H7 (cell line): ENCODE results near the gene RPS6KA2. TPM values are rescaled to one million over a fixed set of nuclear protein-coding genes. Genes with fewer than 3 reads are reported as not detected.

ENCODE experiments used
- DNase-seq: peaks from one replicate; pipeline ENCODE4 v3.0.0; 2012
- H3K27me3 ChIP-seq: 2 replicates; pipeline ENCODE4 v1.6.0; 2011; ENCODE audit warnings: mild to moderate bottlenecking, low read length; ENCODE audit not compliant: control insufficient read depth, insufficient read depth
- H3K36me3 ChIP-seq: replicated peaks from 2 replicates; pipeline ENCODE4 v1.5.1; 2011; ENCODE audit warnings: low read length; ENCODE audit not compliant: control insufficient read depth, insufficient read depth
- H3K4me3 ChIP-seq: 2 replicates; pipeline ENCODE4 v1.5.1; 2011; ENCODE audit warnings: low read depth, mild to moderate bottlenecking, control low read depth, low read length, moderate library complexity; ENCODE audit not compliant: insufficient read depth
- total RNA-seq: library from RNA; depleted of rRNA; stranded (reverse); fragments of >200 nt; shearing (Covaris generic); gene quantifications from 2 replicates; pipeline ENCODE4 v1.2.3, GENCODE V29; 2014

RPS6KA2 gene
- total RNA-seq, 1 experiment from 2014 or later = 12.7 TPM

DNA sequence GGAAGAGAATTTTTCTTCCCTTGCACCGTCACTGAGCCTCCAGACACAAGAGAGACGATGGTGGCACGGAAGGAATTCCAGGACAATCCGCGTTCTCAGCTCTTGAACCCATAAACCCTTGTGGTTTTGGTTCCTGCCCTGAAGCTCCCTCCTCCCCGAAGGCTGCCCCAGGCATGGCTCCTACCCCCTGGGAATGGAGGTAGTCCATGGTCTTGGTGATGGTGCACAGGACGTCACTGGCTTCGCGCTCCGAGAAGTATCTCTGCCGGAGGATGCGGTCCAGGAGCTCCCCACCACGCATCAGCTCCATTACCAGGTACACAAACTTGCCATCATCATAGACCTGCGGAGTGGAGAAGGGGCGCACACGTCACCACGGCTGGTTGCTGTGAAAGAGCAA, 196.8 kb downstream of the RPS6KA2 start:
- Histone ChIP-seq H3K4me3 (no peak overlapping the region), H3K36me3 (peaks cover 5% of the 10 kb centered on the region; the same call in 1 of the 2 replicates), H3K27me3 (no peaks in the 10 kb centered on the region)
- DNase-seq = no peak

DNA sequence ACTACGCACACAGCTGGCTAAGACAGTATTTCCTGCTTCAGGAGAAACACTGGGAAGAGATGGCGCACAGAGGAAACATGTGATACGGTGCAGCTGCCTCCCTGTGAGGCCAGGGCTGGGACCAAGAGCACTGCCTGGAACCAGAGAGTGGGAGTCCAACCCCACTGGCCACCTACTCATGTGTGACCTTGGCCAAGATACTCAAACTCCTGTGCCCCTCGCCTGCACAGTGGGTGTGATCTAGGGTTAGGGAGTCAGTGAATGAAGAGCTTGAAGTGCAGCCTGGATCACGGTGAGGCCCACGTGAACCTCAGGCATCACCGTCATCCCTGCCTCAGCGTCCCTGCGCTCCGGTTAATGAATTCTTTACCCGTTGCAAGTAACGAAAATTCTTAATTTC, 202.6 kb downstream of the RPS6KA2 start:
- Histone ChIP-seq H3K4me3 (no peak overlapping the region), H3K36me3 (no peaks in the 10 kb centered on the region), H3K27me3 (no peaks in the 10 kb centered on the region)
- DNase-seq = no peak

- Histone ChIP-seq H3K4me3 (no peak overlapping the region), H3K36me3 (no peaks in the 10 kb centered on the region), H3K27me3 (no peaks in the 10 kb centered on the region)
- no peak for DNase-seq
Observed at GRCh38 chr6:166423781-166424180, 203.3 kb downstream of the RPS6KA2 start.

DNA sequence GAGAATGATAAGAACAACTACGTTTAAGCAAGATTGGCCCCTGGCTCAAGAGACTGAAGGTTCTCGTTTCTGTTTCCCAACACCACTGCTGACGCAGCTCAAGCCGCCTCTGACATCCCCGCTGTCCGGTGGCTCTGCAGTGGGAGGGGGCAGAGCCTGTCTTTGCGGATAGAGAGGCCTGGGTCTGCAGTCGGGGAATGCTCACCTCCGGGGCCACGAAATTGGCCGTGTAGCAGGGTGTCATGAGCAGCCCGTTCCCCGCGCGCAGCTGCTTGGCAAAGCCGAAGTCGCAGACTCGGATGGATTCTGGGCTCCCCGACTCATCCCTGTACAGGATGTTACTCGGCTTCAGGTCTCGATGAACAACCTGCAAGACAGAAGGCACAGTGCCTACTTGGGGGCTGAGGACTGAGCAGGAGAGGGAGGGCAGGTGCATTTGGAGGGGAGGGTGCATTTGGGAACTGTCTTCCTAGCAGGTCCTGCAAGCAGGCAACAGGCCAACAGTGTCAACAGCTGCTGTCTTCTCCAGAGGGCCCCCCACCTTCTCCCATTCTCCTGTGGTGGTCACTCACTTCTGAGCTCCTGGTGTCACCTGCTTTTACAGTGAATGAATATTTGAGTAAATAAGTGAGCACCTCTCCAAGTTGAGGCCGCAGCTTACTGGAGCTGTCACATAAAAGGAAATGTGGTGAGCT, 203.9 kb downstream of the RPS6KA2 start:
- DNase-seq = no peak

GRCh38 chr6:166422201-166422940, 204.7 kb downstream of the RPS6KA2 start:
- Histone ChIP-seq H3K27me3 (no peaks in the 10 kb centered on the region), H3K4me3 (no peak overlapping the region), H3K36me3 (no peaks in the 10 kb centered on the region)
- no peak for DNase-seq

More for the DNA sequence above, 203.9 kb downstream of the RPS6KA2 start:
- H3K36me3 ChIP-seq = no peaks in the 10 kb centered on the region
- no peak overlapping the region for H3K4me3 ChIP-seq
- H3K27me3 ChIP-seq = no peaks in the 10 kb centered on the region

DNA sequence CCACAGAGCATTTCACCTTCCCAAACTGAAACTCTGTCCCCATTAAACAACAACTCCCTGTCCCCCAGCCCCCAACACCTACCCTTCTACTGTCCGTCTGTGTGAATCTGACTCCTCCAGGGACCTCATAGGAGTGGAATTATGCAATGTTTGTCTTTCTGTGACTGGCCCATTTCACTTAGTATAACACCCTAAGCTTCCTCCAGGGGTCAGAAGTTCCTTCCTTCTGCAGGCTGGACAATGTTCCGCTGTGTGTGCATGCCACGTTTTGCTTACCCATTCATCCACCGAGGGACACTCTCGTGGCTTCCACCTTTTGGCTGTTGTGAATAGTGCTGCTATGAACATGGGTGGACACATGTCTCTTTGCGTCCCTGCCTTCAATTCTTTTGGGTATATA, 206.7 kb downstream of the RPS6KA2 start:
- H3K27me3 ChIP-seq = no peaks in the 10 kb centered on the region
- H3K36me3 ChIP-seq = no peaks in the 10 kb centered on the region
- DNase-seq = no peak
- no peak overlapping the region for H3K4me3 ChIP-seq

- Histone ChIP-seq H3K27me3 (no peaks in the 10 kb centered on the region), H3K36me3 (no peaks in the 10 kb centered on the region), H3K4me3 (no peak overlapping the region)
- DNase-seq = no peak
Observed at GRCh38 chr6:166419717-166420116, 207.3 kb downstream of the RPS6KA2 start.

- H3K27me3 ChIP-seq = no peaks in the 10 kb centered on the region
- no peak for DNase-seq
- no peak overlapping the region for H3K4me3 ChIP-seq
- H3K36me3 ChIP-seq = no peaks in the 10 kb centered on the region
Observed at GRCh38 chr6:166419286-166419685, 207.8 kb downstream of the RPS6KA2 start.

DNA sequence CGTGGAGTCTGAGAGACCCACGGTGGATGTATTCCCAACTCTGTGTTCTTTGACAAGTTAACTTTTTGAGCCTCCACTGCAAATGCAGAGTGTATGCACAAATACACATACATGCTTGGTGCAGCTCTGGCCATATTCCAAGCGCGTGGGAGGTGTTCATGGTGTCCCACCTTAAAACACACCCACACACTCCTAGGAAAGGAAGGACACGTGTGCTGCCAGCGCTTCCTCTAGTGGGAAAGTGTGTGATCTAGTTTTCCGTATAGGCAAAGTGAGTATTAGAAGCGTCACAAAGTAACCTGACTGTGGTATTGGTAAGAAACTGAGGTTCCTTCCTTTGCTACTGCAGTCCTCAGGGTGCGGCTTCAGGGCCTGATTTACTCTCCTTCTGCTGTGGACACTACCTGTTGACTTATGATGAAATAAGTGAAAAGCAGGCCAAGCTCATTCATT, 208.3 kb downstream of the RPS6KA2 start:
- Histone ChIP-seq H3K27me3 (no peaks in the 10 kb centered on the region), H3K4me3 (no peak overlapping the region), H3K36me3 (no peaks in the 10 kb centered on the region; the same call in 1 of the 2 replicates)
- DNase-seq = no peak

DNA sequence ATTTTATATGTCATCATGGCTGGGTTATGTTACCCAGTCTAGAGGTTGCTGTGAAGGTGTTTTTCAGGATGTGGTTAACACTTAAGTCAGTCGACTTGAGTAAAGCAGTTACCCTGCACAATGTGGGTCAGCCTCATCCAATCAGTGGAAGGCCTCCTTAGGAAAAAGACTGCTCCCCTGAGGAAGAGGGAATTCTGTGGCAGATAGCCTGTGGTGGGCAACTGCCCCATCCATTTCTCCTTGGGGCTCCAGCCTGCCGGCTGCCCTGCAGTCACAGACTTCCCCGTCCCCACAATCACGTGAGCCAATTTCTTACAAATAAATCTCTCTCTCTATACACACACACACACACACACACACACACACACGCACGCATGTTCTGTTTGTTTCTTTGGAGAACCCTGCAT, 209.8 kb downstream of the RPS6KA2 start:
- DNase-seq = no peak
- Histone ChIP-seq H3K4me3 (no peak overlapping the region), H3K36me3 (peaks cover 1% of the 10 kb centered on the region), H3K27me3 (no peaks in the 10 kb centered on the region)

DNA sequence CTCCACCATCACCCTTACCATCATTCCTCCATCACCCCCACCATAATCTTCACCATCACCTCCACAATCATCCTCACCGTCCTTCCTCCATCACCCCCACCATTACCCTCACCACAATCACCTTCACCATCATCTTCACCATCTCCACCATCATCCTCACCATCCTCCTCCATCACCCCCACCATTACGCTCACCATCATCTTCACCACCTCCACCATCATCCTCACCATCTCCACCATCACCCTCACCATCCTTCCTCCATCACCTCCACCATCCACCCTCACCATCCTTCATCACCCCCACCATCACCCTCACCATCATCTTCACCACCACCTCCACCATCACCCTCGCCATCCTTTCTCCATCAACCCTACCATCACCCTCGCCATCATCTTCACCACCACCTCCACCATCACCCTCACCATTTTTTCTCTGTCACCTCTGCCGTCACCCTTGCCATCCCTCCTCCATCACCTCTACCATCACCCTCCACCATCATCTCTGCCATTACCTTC, 211.2 kb downstream of the RPS6KA2 start:
- Histone ChIP-seq H3K27me3 (no peaks in the 10 kb centered on the region), H3K36me3 (peaks cover 1% of the 10 kb centered on the region), H3K4me3 (no peak overlapping the region)
- no peak for DNase-seq

DNA sequence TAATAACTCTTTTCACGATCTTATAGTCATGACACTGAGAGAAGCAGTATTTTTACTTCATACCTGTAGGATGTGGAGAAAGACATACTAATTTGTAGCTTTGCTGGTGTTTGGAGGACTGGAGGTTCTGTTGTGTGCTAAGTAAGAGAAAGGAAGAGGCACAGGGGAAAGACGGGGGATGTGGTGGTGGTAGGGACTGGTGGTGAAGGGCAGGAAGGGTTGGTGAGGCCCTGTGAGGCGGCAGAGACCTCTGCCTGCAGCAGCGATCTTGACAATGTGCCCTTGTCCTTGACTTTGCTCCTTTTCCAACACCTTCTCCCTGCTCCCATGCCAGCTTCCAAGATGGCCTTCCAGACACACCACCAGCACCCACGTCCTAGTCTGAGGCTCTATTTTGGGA, 211.7 kb downstream of the RPS6KA2 start:
- no peak for DNase-seq
- peaks cover 1% of the 10 kb centered on the region for H3K36me3 ChIP-seq
- H3K4me3 ChIP-seq = no peak overlapping the region

DNA sequence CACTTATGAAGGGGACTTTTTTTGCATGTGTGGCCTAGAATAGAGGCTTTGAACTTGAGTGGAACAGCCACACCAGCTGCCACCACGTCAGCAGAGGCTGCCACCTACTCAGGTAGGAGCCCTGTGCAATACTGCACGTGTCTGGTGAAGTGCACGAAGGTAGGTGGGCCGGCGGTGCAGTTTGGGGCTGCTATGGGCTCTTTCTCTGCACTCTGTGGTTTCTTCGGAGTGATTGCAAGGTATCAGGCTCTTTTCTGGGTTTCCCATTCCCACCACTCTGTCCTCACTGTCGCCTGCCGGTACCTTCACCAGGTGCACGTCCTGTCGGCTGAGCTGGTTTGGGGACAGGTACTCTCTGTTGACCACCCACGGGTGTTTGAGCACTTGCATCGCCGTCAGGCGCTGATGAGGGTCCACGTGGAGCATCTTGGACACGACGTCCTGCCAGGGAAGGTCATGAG, 213.5 kb downstream of the RPS6KA2 start:
- Histone ChIP-seq H3K4me3 (no peak overlapping the region), H3K27me3 (no peaks in the 10 kb centered on the region), H3K36me3 (peaks cover 1% of the 10 kb centered on the region)
- no peak for DNase-seq

More for the DNA sequence above, 211.7 kb downstream of the RPS6KA2 start:
- H3K27me3 ChIP-seq = no peaks in the 10 kb centered on the region

- Histone ChIP-seq H3K36me3 (peaks cover 1% of the 10 kb centered on the region), H3K4me3 (no peak overlapping the region), H3K27me3 (no peaks in the 10 kb centered on the region)
- no peak for DNase-seq
Observed at GRCh38 chr6:166412911-166413384, 214.1 kb downstream of the RPS6KA2 start.
